CD14-positive monocyte (primary cell): ENCODE results near the gene REXO4. TPM values are rescaled to one million over a fixed set of nuclear protein-coding genes. Genes with fewer than 3 reads are reported as not detected.

ENCODE experiments used
- DNase-seq, 3 donors: peaks; one replicate each; pipeline ENCODE4 v3.0.0-alpha.2; 2011 to 2022
- H2AFZ ChIP-seq: 2 replicates; pipeline ENCODE4 v1.6.0; 2012; ENCODE audit warnings: mild to moderate bottlenecking, low read depth, low read length, inconsistent platforms; ENCODE audit not compliant: insufficient read depth, poor library complexity, severe bottlenecking
- H3K27ac ChIP-seq, 2 donors: 1 replicate in 1 of 2; 2 replicates in 1 of 2; pipeline ENCODE4 v1.5.1; 2012 to 2013; ENCODE audit warnings: low read length in 2 of 2, control low read depth in 1 of 2, inconsistent platforms in 1 of 2, low read depth in 1 of 2, mild to moderate bottlenecking in 1 of 2
- H3K27me3 ChIP-seq, 2 donors: one replicate each; pipeline versions ENCODE4 v1.6.0 to v1.6.1; 2011 to 2013; ENCODE audit warnings: low read length in 2 of 2; ENCODE audit not compliant: control insufficient read depth in 2 of 2, insufficient read depth in 2 of 2
- H3K36me3 ChIP-seq, 2 donors: replicated peaks in 1 of 2; 1 replicate in 1 of 2; 2 replicates in 1 of 2; pipeline versions ENCODE4 v1.5.1 to v1.6.1; 2012 to 2013; ENCODE audit warnings: low read length in 2 of 2, control low read depth in 1 of 2, inconsistent platforms in 1 of 2, mild to moderate bottlenecking in 1 of 2; ENCODE audit not compliant: insufficient read depth in 2 of 2, control insufficient read depth in 1 of 2
- H3K4me1 ChIP-seq, 2 donors: 1 replicate in 1 of 2; 2 replicates in 1 of 2; pipeline versions ENCODE4 v1.5.1 to v1.6.1; 2012 to 2013; ENCODE audit warnings: low read length in 2 of 2, control low read depth in 1 of 2, inconsistent platforms in 1 of 2, mild to moderate bottlenecking in 1 of 2, moderate library complexity in 1 of 2; ENCODE audit not compliant: insufficient read depth in 2 of 2, control insufficient read depth in 1 of 2
- H3K4me2 ChIP-seq: replicated peaks from 2 replicates; pipeline ENCODE3; 2012; ENCODE audit warnings: low read length, moderate library complexity, mild to moderate bottlenecking; ENCODE audit not compliant: poor library complexity, severe bottlenecking; ENCODE audit errors: extremely low read depth
- H3K4me3 ChIP-seq, 3 experiments: fragments of 200-600 bp in 1 of 3; sonication (generic) in 1 of 3; replicated peaks in 1 of 3; 1 replicate in 2 of 3; 2 replicates in 1 of 3; pipeline ENCODE4 v1.5.1; 2011 to 2013; ENCODE audit warnings: low read length in 3 of 3, mild to moderate bottlenecking in 3 of 3, control low read depth in 2 of 3, low read depth in 2 of 3, inconsistent platforms in 1 of 3, moderate library complexity in 1 of 3
- H3K79me2 ChIP-seq: 2 replicates; pipeline ENCODE4 v1.6.0; 2012; ENCODE audit warnings: mild to moderate bottlenecking, control low read depth, inconsistent platforms, low read length, moderate library complexity; ENCODE audit not compliant: insufficient read depth
- H3K9ac ChIP-seq: 2 replicates; pipeline ENCODE4 v1.6.0; 2017; ENCODE audit warnings: low read length, mild to moderate bottlenecking; ENCODE audit not compliant: insufficient read depth, poor library complexity, severe bottlenecking
- H3K9me3 ChIP-seq, 2 donors: replicated peaks in 1 of 2; 1 replicate in 1 of 2; 2 replicates in 1 of 2; pipeline versions ENCODE4 v1.5.1 to v1.6.1; 2012 to 2013; ENCODE audit warnings: low read length in 2 of 2, control low read depth in 1 of 2; ENCODE audit not compliant: control insufficient read depth in 1 of 2, insufficient read depth in 1 of 2
- H4K20me1 ChIP-seq: 2 replicates; pipeline ENCODE4 v1.6.0; 2012; ENCODE audit warnings: mild to moderate bottlenecking, low read length, control low read depth, moderate library complexity; ENCODE audit not compliant: insufficient read depth
- H3K27ac Mint-ChIP-seq, 7 donors: one replicate each; pipeline ENCODE4 v1.8.0; 2020; ENCODE audit warnings: mild to moderate bottlenecking in 7 of 7, mixed read lengths in 7 of 7, moderate library complexity in 6 of 7, inconsistent platforms in 2 of 7
- H3K27me3 Mint-ChIP-seq, 3 donors: one replicate each; pipeline ENCODE4 v1.8.0; 2021 to 2022; ENCODE audit warnings: low read depth in 3 of 3, mild to moderate bottlenecking in 3 of 3, mixed read lengths in 3 of 3, moderate library complexity in 3 of 3, inconsistent platforms in 1 of 3
- H3K36me3 Mint-ChIP-seq, 2 donors: one replicate each; pipeline ENCODE4 v1.8.0; 2020; ENCODE audit warnings: mixed read lengths in 2 of 2, inconsistent platforms in 1 of 2, mild to moderate bottlenecking in 1 of 2
- H3K4me1 Mint-ChIP-seq: one replicate; pipeline ENCODE4 v1.8.0; 2020; ENCODE audit warnings: mild to moderate bottlenecking, mixed read lengths
- H3K4me3 Mint-ChIP-seq, 2 donors: one replicate each; pipeline ENCODE4 v1.8.0; 2020; ENCODE audit warnings: mild to moderate bottlenecking in 2 of 2, mixed read lengths in 2 of 2, moderate library complexity in 1 of 2
- H3K9me3 Mint-ChIP-seq, 7 donors: one replicate each; pipeline ENCODE4 v1.8.0; 2020 to 2022; ENCODE audit warnings: mixed read lengths in 7 of 7, mild to moderate bottlenecking in 6 of 7, moderate library complexity in 6 of 7, inconsistent platforms in 2 of 7
- WGBS: methylation state at CpG from one replicate; pipeline ENCODE4 v1.1.5; 2013; ENCODE audit warnings: missing lambda C conversion rate; ENCODE audit not compliant: insufficient coverage; 5-methylcytosine and 5-hydroxymethylcytosine counted together
- intact Hi-C, 2 donors: fragments of 100-400 bp; cut with micrococcal nuclease; formaldehyde crosslinking; loops; one replicate each; pipeline versions ENCODE4 v1.15.0 to v1.15.1; 2023
- polyA plus RNA-seq, 3 donors: library from polyadenylated mRNA; depleted of rRNA in 1 of 3; unstranded in 2 of 3; stranded (reverse) in 1 of 3; fragments of 300-500 nt in 2 of 3; fragments of >200 nt in 1 of 3; fragmentation: Illumina TruSeq in 2 of 3; gene quantifications; 1 replicate in 2 of 3; 2 replicates in 1 of 3; pipeline ENCODE4 v1.2.3, GENCODE V29; 2012 to 2021
- TF ChIP-seq, protein P1 (sequence below): fragments of 200-600 bp; IDR thresholded peaks from one replicate; pipeline ENCODE4 v1.8.0; 2022; ENCODE audit warnings: antibody characterized with exemption, mild to moderate bottlenecking

REXO4 gene
- polyA plus RNA-seq, 3 donors, result 3.0 to 11.0 (median 4.2) TPM

DNA sequence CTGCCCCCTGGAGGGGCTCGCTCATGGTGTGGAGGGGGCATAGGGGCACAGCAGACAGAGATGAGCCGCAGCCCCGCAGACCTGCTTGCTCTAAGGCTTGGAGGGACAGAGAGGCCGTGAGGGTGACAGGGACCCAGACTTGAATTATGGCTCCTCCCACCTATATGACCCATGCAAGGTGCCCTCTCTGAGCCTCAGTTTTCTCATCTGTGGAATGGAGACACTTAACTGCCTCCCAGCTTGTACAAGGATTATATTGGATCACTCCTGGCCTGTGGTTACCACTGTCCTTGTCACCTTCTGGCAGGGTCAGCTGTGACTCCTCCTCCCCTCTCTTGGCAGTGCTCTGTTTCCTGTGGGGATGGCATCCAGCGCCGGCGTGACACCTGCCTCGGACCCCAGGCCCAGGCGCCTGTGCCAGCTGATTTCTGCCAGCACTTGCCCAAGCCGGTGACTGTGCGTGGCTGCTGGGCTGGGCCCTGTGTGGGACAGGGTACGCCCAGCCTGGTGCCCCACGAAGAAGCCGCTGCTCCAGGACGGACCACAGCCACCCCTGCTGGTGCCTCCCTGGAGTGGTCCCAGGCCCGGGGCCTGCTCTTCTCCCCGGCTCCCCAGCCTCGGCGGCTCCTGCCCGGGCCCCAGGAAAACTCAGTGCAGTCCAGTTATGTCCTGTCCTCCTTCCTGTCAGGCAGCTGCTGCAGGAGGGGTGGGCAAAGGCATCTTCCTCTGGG lies 37.3 kb upstream of the REXO4 start:
- TF ChIP-seq, protein P1, sequence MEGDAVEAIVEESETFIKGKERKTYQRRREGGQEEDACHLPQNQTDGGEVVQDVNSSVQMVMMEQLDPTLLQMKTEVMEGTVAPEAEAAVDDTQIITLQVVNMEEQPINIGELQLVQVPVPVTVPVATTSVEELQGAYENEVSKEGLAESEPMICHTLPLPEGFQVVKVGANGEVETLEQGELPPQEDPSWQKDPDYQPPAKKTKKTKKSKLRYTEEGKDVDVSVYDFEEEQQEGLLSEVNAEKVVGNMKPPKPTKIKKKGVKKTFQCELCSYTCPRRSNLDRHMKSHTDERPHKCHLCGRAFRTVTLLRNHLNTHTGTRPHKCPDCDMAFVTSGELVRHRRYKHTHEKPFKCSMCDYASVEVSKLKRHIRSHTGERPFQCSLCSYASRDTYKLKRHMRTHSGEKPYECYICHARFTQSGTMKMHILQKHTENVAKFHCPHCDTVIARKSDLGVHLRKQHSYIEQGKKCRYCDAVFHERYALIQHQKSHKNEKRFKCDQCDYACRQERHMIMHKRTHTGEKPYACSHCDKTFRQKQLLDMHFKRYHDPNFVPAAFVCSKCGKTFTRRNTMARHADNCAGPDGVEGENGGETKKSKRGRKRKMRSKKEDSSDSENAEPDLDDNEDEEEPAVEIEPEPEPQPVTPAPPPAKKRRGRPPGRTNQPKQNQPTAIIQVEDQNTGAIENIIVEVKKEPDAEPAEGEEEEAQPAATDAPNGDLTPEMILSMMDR, result no peak
- H4K20me1 ChIP-seq, result no peaks in the 10 kb centered on the region
- no peak overlapping the region for H3K27ac Mint-ChIP-seq
- H3K27me3 ChIP-seq, result peaks cover 0 to 4% of the 10 kb centered on the region in 2 donors
- no peaks in the 10 kb centered on the region for H3K36me3 ChIP-seq
- peaks cover 7 to 17% (median 9%) of the 10 kb centered on the region in 3 donors for H3K27me3 Mint-ChIP-seq
- no peaks in the 10 kb centered on the region for H3K9me3 ChIP-seq
- intact Hi-C loops, result loop anchor here in 1 of 2 donors (5.0 to 10.0 kb wide), 2 partner anchors 33 to 570 kb away; partner anchors contain the start of genes ADAMTS13 and BRD3OS
- no peak overlapping the region for H2AFZ ChIP-seq
- WGBS, result 93% methylated on average over 20 of the region's 20 CpGs
- no peak overlapping the region for H3K27ac ChIP-seq
- H3K79me2 ChIP-seq, result no peaks in the 10 kb centered on the region
- peaks cover 10 to 13% of the 10 kb centered on the region in 2 donors for H3K4me1 ChIP-seq
- H3K4me1 Mint-ChIP-seq, result peaks cover 10% of the 10 kb centered on the region
- H3K9ac ChIP-seq, result no peak overlapping the region
- no peaks in the 10 kb centered on the region for H3K36me3 Mint-ChIP-seq
- DNase-seq, result no peak
- peaks cover 0 to 1% (median 0%) of the 10 kb centered on the region in 7 donors for H3K9me3 Mint-ChIP-seq
- H3K4me3 Mint-ChIP-seq, result no peak overlapping the region
- no peak overlapping the region for H3K4me3 ChIP-seq
- no peak overlapping the region for H3K4me2 ChIP-seq

DNA sequence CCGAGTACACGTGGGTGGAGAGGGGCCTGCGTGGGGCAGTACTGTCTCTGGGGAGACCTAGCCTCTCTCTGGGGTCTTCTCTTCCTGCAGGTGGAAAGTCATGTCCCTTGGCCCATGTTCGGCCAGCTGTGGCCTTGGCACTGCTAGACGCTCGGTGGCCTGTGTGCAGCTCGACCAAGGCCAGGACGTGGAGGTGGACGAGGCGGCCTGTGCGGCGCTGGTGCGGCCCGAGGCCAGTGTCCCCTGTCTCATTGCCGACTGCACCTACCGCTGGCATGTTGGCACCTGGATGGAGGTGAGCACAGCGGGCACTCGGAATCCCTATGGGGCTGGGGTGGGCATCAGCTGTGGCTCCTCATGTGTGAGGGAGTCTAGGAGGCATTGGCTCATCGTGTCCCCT lies 36.5 kb upstream of the REXO4 start:
- WGBS, result 91% methylated on average over 19 of the region's 19 CpGs
- Histone ChIP-seq H2AFZ (no peak overlapping the region), H3K9me3 (no peaks in the 10 kb centered on the region), H3K27ac (no peak overlapping the region), H3K36me3 (no peaks in the 10 kb centered on the region), H3K4me3 (no peak overlapping the region), H3K27me3 (peaks cover 0 to 4% of the 10 kb centered on the region in 2 donors), H3K9ac (no peak overlapping the region), H4K20me1 (no peaks in the 10 kb centered on the region), H3K4me1 (peaks cover 9% of the 10 kb centered on the region in 2 donors), H3K79me2 (no peaks in the 10 kb centered on the region), H3K4me2 (no peak overlapping the region)
- Mint-ChIP-seq H3K36me3 (no peaks in the 10 kb centered on the region), H3K4me3 (no peak overlapping the region), H3K27ac (no peak overlapping the region), H3K27me3 (peaks cover 7 to 16% (median 9%) of the 10 kb centered on the region in 3 donors), H3K4me1 (peaks cover 9% of the 10 kb centered on the region), H3K9me3 (peaks cover 0 to 1% (median 0%) of the 10 kb centered on the region in 7 donors)
- intact Hi-C loops, result loop anchor here in 1 of 2 donors (10.0 kb wide), 1 partner anchor 570 kb away; the partner anchor contains the start of gene BRD3OS
- TF ChIP-seq, protein P1, result no peak
- no peak for DNase-seq
